A549 (cell line): ENCODE data around the gene ZNRF3.

Experiments
- CHD2 ChIP-seq: fragments of 150-350 bp; IDR thresholded peaks from 2 replicates; pipeline ENCODE4 v1.6.1; 2014; ENCODE audit warnings: low read length; ENCODE audit not compliant: partially characterized antibody
- HOXA7 ChIP-seq: fragments of 250-450 bp; sonication (Bioruptor Pico); IDR thresholded peaks from 2 replicates; pipeline ENCODE4 v1.5.0; 2020; ENCODE audit warnings: mild to moderate bottlenecking, moderate library complexity
- MAFK ChIP-seq: fragments of 450-650 bp; IDR thresholded peaks from 2 replicates; pipeline ENCODE4 v1.6.1; 2014; ENCODE audit not compliant: partially characterized antibody
- POLR2A ChIP-seq: IDR thresholded peaks from 2 replicates; pipeline ENCODE4 v1.6.1; 2012; ENCODE audit warnings: mild to moderate bottlenecking, low read length

DNA sequence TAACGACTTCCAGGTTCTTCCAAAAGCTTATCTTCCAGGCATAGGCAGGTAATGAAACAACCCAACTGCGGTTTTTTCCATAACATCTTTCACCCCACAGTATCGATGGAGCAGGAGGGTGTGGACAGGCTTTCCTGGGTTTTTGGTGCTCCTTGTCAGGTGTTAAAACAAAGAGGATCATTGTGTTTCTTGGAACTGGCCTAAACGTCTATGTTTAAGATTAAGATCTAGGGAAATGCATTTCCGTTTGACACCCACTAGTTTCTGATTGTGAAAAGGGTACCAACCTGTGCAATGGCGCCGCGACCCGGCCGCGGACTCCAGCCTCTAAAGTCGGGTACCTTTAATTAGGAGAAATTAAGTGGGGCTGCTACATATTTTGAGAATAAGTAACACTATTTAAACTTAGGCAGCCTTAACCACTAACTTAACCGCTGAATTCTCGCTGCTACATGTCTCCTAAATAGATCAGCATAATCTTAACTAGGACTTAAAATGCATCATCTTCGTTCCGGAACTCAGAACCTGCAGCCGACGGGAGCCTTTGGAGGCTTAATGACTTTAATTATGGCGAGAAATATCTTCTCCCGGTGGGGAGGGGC, 146.7 kb downstream of the ZNRF3 start:
- TF ChIP-seq HOXA7: no peak
- TF ChIP-seq CHD2: no peak
- no peak for TF ChIP-seq MAFK
- TF ChIP-seq POLR2A: no peak
